ENCODE data around the gene KCNT1.

Gene KCNT1

DNA sequence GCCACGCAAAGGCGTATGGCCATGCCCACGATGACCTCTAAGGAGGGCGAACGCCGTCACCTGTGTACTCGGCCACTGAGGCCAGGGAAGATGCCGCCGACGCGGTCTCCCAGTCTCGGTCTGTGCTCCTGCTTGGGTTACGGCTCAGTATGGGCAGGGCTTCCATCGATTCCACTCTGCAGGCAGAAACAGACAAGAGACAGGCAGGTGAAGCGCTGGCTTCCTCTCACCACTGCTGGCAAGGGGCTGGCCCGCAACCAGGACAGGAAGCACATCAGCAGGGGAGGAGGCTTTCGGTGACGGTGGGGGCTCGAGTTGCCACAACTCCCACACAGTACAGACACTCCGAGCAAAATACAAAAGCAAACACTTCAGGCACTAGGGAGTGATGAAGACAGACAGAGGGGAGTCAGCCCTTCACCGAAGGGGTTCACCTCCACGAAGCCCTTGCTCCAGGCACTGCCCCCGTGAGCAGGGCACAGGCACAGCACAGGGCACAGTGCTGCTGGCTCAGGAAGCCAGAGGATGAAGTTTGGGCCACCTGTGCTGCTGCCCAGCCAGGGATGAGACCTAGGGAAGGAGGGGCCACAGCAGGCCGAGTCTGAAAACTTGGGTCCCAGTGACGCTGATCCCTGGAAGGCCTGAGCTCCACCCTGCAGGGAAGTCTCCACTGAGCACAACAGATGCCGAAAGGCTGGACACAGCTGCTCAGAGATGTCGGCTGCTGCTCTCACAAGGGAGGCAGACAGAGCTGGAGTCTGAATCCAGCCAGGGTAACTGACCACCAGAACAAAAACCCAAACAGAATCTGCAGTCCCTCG lies 114.1 kb downstream of the KCNT1 start:
- in situ Hi-C loops (cut with MboI; ENCODE audit: low sequenced_read_pairs) = no loop called here

DNA sequence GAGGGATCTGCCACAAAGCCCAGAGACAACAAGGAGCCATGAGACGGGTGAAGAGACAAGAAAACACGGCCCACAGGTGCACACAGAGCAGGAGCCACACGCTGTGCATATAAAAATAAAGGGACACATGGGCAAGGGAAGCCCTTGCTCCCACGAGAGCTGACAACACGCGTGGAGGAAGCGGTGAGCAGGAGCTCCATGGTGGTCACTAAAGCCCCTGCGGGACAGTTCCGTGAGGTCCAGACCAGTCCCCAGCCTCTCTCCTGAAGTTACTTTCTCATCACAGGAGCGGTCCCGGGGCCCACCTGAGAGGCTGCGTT lies 114.6 kb downstream of the KCNT1 start:
- in situ Hi-C loops (cut with MboI; ENCODE audit: low sequenced_read_pairs) = no loop called here

DNA sequence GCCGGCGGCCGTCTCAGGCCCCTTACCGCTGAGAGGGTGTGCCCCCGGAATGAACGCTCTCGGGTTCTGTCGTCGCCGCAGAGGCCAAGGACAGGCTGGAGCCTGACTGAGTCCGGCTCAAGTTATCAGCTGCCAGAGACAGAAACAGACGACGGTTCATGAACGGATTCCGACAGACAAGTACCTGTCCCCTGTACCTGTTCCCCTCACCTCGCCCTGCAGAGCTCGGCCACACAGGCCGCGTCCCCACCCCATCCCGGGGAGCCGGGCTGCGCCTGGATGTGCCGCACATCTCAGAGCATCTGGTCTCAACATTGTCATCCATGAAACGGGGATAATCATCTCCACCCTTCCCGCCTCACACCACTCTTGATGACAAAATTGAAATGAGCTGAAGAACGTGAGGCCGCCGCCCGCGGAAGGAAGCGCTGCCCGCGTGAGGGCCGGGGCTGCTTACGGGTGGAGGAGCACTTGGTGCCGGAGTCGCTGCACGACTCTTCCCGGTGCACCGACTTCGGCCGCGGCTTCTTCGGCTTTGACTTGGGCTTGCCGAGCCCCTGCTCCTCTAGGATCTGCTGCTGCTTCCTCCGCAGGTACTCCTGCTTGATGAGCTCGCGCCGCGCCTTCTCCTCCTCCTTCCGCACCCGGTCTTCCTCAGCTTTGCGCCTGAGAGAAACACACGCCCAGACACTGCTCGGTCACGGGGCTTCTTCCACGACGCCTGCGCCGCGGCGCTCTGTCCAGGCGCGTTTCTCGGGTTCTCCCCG lies 116.1 kb downstream of the KCNT1 start:
- in situ Hi-C loops (cut with MboI; ENCODE audit: low sequenced_read_pairs) = no loop called here

DNA sequence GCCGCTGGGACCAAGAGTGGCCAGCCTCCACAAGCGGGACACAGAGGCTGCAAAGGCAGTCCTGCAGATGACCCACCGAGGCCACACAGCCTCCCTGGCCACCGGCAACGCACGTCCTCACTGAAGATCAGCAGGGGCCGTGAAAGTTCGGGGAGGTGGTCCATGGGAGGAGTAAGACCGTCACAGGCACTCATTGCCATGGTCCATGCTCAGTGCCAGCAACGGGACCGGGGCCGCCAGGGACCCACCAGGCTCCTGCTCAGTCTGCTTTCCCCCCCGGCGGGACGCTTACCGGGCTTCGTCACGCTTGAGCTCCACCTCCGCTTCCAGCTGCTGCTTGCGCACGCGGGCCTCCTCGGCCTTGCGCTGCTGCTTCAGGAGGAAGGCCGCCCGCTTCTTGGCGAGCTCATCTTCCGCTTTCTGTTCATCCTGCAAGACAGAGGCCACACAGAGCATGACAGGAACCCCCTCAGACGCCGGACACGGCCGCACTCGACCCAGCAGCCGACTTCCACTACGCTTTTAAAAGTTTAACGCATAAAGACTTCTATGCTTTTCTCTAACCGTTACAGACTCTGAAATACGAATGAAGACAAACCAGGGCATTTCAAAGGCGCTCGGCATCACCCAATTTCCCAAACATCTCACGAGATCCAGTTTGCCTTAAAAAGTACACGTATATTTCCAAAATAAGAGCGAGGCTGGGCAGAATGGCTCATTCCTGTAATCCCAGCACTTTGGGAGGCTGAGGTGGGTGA lies 116.9 kb downstream of the KCNT1 start:
- in situ Hi-C loops (cut with MboI; ENCODE audit: low sequenced_read_pairs) = no loop called here

DNA sequence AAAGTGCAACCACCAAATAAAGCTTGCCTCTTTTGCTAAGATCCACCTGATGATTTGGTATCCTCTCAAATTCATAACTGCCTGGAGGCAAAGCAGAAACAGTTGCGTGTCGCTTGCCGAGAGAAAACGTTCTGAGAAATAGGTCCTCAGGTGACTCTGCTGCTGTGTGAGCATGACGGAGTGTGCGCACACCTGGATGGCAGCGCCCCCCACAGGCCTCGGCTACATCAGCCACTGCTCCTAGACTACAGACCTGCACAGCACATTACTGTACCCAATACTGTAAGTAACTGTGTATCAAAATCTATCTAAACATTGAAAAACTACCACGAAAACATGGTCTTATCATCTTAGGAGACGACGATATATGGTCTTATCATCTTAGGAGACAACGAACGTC lies 117.9 kb downstream of the KCNT1 start:
- in situ Hi-C loops (cut with MboI; ENCODE audit: low sequenced_read_pairs) = no loop called here

DNA sequence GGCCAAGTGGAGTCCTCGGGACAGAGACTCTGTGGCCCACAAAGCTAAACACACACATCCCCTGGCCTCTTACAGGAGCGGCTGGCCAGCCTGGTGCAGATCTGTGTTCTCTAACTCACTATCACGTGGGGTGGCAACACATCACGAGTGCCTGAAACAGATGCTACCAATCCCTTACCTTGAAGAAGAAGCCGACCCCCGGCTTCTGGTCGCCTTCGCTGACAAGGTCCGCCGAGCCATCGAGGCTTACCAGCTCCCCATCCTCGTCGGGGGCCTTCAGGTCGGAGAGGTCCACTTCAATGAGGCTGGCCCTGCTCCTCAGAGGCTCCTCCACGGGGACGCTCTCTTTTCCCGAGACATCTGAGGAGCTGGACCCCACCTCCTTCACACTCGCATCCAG lies 118.7 kb downstream of the KCNT1 start:
- in situ Hi-C loops (cut with MboI; ENCODE audit: low sequenced_read_pairs) = no loop called here

DNA sequence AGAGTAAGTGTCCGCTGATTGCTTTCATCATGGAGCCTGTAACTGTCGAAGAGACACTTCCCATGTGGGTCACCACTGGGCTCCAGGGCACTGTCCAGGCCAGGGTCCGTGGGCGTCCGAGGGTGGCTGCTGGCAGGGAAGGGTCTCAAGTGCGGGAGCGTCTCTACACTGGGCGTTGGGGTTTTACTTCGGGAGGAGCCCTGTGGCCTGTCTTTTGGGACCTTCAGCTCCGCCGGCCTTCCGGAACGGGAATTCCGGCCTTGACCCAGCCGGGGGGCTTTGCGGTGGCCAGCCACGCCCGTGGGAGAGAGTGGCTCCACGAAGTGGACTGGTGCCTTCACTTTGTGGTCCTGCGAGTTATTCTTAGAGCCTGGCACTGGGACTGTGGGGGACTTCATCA lies 119.1 kb downstream of the KCNT1 start:
- in situ Hi-C loops (cut with MboI; ENCODE audit: low sequenced_read_pairs) = no loop called here

DNA sequence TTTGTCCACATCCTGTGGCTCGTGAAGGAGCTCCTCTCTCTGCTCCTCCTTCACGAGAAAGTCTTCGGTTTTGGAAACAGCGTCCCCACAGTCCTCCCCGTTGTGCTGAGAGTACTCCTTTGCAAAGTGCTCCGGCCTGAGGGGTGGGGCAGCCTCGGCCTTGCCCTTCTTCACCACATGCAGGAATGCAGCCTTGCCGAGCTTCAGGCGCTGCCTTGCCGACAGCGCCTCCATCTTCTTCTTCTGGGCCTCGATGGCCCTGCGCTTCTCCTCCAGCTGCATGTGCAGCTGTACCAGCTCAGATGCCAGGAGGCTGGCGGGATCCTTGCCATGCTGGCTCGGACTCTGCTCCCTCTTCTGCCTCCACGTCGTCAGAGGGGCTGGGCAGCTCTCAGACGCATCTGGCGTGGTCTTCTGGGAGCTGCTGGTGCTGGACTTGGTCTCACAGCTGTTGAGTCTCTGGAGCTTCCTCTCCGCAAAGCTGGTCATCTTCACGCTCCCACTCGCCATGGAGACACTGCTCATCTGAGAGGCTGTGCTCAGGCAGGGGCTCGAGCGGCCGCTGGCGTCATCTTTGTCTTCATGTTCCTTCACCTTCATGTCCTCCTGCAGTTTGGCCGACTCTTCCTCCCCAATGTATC lies 119.9 kb downstream of the KCNT1 start:
- in situ Hi-C loops (cut with MboI; ENCODE audit: low sequenced_read_pairs) = no loop called here

DNA sequence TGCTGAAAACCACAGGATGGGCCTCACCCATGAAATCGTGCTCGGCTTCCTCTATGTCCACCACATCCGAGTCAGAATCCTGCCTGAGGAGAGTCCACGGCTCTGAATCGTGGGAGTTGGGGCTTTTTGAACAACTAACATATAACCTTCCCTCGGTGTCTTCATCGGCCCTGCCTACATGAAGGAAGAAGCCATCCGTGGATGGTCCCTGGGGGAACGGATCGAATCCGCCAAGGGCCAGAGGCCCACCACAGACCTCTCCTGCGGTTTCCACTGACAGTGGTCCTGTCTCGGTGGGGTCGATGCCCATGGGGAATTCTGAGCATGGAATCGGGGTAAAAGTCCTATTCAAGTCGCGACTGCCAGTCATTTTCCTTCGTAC lies 120.4 kb downstream of the KCNT1 start:
- in situ Hi-C loops (cut with MboI; ENCODE audit: low sequenced_read_pairs) = no loop called here

DNA sequence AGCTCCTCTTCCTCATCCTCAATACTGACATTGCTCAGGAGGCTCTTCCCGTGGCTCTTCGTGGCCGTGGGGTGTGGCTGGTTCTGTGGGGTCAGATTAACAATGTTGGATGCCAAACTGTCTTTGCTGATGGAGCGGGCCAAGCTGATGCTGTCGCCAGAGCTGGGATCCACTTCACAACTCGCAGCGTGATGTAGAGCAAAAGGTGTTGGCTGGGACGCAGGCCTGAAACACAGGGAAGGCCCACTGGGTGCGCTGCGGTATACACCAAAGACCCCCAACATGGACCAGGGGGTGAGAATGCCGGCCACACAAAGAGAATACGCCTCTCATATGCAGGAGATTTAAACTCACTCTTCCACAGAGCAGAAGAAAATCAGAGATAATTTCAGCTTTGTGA lies 121.1 kb downstream of the KCNT1 start:
- in situ Hi-C loops (cut with MboI; ENCODE audit: low sequenced_read_pairs) = no loop called here

DNA sequence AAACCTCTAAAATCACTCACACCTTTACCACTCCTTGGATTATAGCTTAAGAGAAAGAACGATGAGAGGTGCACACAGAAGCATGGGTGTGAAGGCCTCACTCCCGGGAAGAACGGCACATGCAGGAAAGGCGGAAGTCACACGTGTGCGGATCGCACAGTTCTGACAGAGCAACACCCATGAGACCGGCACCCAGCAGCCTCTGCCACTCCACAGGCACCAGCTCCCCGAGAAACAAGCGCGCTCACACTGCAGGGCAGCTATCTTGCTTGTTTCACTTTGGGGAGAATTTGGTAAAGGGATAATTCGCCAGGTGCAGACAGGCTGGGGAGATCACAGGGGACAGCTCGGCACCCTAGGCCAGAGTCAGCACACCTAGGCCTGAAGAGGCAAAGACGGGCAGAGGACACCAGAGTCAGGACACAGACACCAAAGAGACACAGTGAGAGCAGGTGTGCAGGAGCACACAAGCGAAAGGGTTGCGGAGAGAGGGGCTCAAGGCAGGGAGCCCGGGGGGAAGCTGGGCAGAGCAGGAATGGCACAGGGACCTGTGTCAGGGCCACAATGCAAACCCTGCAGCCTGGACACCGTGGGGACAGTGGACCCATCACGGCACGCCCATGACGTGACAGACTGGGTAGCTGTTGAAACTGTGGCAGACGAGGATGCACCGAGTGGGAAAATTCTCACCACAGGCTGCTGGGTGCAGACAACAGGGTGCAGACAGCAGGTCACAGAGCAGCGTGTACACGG lies 123.6 kb downstream of the KCNT1 start:
- in situ Hi-C loops (cut with MboI; ENCODE audit: low sequenced_read_pairs) = no loop called here

DNA sequence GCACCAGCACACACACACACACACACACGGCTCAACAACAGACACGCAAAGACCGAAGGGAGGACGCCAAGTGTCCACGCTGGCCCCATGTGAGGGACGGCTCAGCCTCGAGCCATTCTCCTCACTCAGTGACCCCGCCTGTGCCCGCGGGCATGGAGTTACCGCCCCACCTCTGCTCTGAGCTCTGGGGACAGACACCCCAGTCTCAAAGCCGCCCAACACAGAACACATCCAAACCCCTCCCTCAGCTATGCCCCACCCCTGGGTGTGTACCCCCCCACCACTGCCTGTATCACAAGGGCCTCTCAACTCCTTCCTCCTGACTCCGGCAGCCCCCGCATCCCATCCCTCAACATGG lies 124.2 kb downstream of the KCNT1 start:
- in situ Hi-C loops (cut with MboI; ENCODE audit: low sequenced_read_pairs) = no loop called here

DNA sequence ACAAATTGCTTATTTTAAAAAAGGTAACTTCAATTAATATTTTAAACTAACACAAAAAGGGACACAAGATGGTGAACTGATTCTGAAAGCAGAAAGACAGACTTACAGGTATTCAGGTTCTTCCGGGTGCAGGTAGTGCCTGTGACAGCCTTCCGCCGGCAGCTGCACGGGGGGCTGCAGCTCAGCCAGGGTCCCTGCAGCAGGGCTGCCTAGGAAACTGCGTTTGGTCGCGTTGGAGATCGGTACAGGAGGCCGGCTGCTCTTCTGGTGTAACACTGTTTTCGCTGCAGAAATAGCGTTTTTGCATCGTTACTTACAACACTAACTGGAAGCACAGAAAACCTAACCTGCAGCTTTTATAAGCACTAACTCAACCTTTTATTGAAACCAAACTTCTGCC lies 125.3 kb downstream of the KCNT1 start:
- in situ Hi-C loops (cut with MboI; ENCODE audit: low sequenced_read_pairs) = no loop called here

DNA sequence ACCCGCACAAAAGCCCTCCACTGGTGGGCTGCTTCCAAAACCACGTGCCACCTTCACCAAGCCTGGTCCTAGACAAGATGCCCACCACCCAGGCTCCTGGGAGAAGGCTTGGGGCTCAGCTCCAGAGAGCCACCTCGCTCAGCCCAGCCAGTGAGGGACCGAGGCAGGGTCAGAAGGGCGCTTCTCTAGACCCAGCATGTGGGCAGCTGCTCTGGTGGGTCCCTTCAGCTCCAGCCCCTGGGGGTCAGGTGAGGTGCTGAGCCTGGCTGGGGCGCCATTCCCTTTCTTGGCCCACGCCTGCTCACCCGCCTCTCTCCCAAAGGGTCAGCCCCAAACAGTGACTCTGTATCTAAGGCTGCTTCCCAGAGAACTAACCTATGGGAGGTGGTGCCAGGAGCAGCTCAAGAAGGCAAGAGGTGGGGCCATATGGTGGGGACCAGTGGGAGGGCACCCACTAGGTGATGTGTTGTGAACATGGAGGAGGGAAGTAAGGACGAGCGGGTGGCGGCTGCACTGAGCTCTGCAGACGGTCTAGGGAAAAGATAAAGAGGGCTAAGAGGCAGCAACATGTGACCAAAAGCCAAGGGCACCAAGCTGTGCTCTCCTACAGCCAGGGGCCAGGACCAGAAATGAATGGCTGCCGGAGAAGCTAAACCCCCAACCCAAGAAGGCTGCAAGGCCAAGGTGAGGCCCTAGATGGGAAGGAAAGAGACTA lies 126.0 kb downstream of the KCNT1 start:
- in situ Hi-C loops (cut with MboI; ENCODE audit: low sequenced_read_pairs) = no loop called here

DNA sequence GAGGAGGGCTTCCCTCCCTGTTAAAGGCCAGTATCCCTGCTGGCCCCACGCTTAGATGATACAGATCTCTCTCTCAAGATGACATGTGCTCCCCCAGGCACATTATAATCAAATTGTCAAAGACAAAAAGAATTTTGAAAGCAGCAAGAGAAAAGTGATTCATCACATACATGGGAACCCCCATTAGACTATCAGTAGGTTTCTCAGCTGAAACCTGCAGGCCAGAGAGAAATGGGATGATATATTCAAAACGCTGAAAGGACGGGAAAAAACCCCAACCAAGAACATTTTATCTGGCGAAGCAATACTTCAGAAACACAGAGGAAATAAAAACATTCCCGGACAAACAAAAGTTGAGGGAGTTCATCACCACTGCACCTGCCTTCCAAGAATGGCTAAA lies 126.7 kb downstream of the KCNT1 start:
- in situ Hi-C loops (cut with MboI; ENCODE audit: low sequenced_read_pairs) = no loop called here

DNA sequence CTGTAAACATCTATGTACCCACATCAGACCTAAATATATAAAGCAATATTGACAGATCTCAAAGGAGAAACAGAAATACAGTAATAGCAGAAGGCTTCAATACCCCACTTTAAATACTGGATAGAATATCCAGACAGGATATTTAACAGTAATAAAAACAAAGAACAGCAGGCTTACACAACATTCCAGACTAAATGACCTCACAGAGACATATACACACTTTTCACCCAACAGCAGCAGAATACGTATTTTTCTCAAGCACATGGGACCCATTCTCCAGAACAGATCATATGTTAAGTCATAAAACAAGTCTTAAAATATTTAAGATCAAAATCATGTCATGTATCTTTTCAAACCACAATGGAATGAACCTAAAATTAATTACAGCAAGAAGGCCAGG lies 128.5 kb downstream of the KCNT1 start:
- in situ Hi-C loops (cut with MboI; ENCODE audit: low sequenced_read_pairs) = no loop called here

DNA sequence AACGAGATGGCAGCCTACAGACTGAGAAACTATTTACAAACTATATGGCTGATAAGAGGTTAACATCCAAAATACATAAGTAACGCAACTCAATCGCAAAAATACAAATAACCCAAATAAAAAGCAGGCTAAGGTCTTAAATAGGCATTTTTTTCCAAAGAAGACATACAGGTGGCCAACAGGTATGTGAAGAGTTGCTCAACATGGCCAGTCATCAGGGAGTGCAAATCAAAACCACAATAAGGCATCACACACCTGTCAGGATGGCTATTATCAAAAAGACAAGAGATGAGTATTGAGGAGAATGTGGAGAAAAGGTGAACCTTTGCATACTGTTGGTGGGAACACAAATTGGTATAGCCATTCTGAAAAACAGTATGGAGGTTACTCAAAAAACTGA lies 131.9 kb downstream of the KCNT1 start:
- in situ Hi-C loops (cut with MboI; ENCODE audit: low sequenced_read_pairs) = no loop called here

DNA sequence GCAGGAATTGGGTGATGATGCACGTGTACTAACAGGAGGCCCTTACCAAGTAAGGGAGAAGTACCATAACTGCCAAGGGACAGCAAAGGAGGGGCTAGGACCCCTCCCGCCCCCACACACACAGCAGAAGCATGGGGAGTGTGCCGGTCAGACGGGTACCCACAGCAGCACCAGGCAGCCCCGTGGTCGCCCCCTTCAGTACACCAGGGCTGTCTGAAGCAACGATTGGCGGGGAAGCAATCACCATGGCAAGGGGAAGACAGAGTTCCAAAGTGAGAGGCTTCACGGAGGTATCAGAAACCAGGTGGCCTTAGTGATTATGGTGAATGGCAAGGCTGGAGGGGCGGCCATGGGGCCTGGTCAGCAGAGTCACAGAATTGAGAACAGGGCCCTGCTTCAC lies 133.1 kb downstream of the KCNT1 start:
- in situ Hi-C loops (cut with MboI; ENCODE audit: low sequenced_read_pairs) = no loop called here

DNA sequence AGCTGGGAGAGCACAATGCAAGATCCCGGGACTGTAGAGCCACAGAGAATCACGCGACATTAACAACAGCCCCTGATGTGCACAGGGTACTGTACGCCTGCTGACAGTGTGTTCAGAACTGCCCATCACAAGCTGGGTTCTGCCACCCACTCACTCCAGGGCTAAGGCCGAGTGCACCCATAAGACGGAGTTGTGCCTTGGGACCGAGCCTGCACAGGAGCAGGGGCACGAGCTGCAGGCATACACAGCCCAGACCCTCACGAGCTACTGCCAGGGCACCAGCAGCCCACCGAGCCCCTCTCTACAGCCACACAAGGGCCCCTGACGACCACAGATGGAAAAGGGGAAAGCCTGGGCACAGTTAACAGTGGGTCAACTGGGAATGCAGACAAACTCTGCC lies 137.5 kb downstream of the KCNT1 start:
- in situ Hi-C loops (cut with MboI; ENCODE audit: low sequenced_read_pairs) = no loop called here

DNA sequence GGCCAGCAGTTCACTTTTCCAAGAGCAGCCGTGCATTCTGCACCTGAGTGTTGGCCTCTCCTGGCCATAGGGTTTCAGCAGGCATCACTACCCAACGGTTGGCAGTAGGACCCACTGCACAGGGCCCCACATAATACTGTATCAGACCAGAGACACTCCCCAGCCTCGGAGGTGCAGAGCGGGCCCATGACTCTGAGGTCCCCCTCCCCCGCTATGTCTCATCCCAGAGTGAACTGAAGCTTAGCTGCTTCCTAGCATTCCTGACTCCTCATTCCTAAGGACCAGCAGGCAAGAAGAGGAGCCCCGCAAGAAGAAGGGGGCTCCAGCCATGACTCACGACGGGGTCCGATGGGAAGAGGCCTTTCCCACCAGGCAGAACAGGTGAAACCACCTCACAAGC lies 138.1 kb downstream of the KCNT1 start:
- in situ Hi-C loops (cut with MboI; ENCODE audit: low sequenced_read_pairs) = no loop called here

Measured in HL-60/S4 treated with phorbol 12-myristate 13-acetate at 8.2 ng/mL for 4 days and 3 days (cell line).